Right lobe of liver (tissue), 6 donors: ENCODE data around the gene CYP3A7. TPM values are rescaled to one million over a fixed set of nuclear protein-coding genes. Genes with fewer than 3 reads are reported as not detected.

Experiments used
- ATAC-seq, 4 donors: fragments of 200-7000 bp; cut with Tn5 transposase; one replicate each; pipeline ENCODE4 v1.9.1; 2020; ENCODE audit warnings: mild to moderate bottlenecking in 4 of 4, moderate library complexity in 4 of 4
- DNase-seq, 3 donors: peaks; one replicate each; pipeline ENCODE4 v3.0.0-alpha.2; 2020
- H3K27ac ChIP-seq, 3 donors: fragments of 200-600 bp; one replicate each; pipeline ENCODE4 v1.8.0; 2022
- H3K27me3 ChIP-seq, 2 donors: fragments of 200-600 bp; one replicate each; pipeline ENCODE4 v1.8.0; 2022
- H3K36me3 ChIP-seq, 4 donors: fragments of 200-600 bp; sonication (generic) in 1 of 4; one replicate each; pipeline versions ENCODE4 v1.5.1 to v1.8.0; 2017 to 2022; ENCODE audit warnings: control low read depth in 1 of 4
- H3K4me1 ChIP-seq, 4 donors: fragments of 200-600 bp; sonication (generic) in 1 of 4; one replicate each; pipeline versions ENCODE4 v1.5.1 to v1.8.0; 2017 to 2022; ENCODE audit warnings: control low read depth in 1 of 4
- H3K4me3 ChIP-seq, 3 donors: fragments of 200-600 bp; one replicate each; pipeline ENCODE4 v1.8.0; 2022
- H3K9me3 ChIP-seq, 4 donors: fragments of 200-600 bp; sonication (generic) in 1 of 4; one replicate each; pipeline versions ENCODE4 v1.5.1 to v1.8.0; 2017 to 2022; ENCODE audit warnings: control low read depth in 1 of 4
- CTCF ChIP-seq, 4 donors: fragments of 200-600 bp in 3 of 4; fragments of 450-650 bp in 1 of 4; IDR thresholded peaks; one replicate each; pipeline versions ENCODE4 v1.5.1 to v1.8.0; 2016 to 2022; ENCODE audit warnings: antibody characterized with exemption in 4 of 4, mild to moderate bottlenecking in 2 of 4
- POLR2A ChIP-seq: fragments of 450-650 bp; IDR thresholded peaks from one replicate; pipeline ENCODE4 v1.6.1; 2017; ENCODE audit warnings: antibody characterized with exemption, mild to moderate bottlenecking
- WGBS: methylation state at CpG from one replicate; pipeline ENCODE4 v1.1.6; 2018; ENCODE audit warnings: low coverage, low lambda C conversion rate; ENCODE audit not compliant: insufficient coverage; ENCODE audit errors: missing lambda C conversion rate; 5-methylcytosine and 5-hydroxymethylcytosine counted together
- intact Hi-C, 2 donors: fragments of 100-400 bp; cut with DNase I; formaldehyde crosslinking; loops; one replicate each; pipeline versions ENCODE4 v1.11.2 to v1.14.1; 2022
- total RNA-seq, 6 experiments: library from RNA; depleted of rRNA in 2 of 6; stranded (reverse); fragments of >200 nt in 2 of 6; fragmentation: NEBNext Ultra II Directional in 3 of 6; extraction: Animal tissue kit (Norgen Biotek cat#: 25700) in 3 of 6; gene quantifications; one replicate each; pipeline versions ENCODE4 v1.1.0 to v1.2.4, GENCODE V29; 2016 to 2023
- donor health status: DM: no; HTN: yes; CAD: no.
- donor health status: DM: no; HTN: no; CAD: no.
- donor health status: DM: no; HTN: no; CAD: no.
- donor health status: DM: no; HTN: yes; CAD: no.
- donor health status: DM: no; HTN: yes; CAD: no.

Gene CYP3A7
- total RNA-seq, 6 experiments from 2014 or later, result 19.8 to 623 (median 340) TPM

GRCh38 chr7:99720800-99721595, 14.0 kb downstream of the CYP3A7 start:
- Histone ChIP-seq H3K27me3 (no peaks in the 10 kb centered on the region), H3K4me1 (peaks cover 0 to 19% (median 2%) of the 10 kb centered on the region in 4 donors), H3K9me3 (no peaks in the 10 kb centered on the region), H3K4me3 (peak overlapping the region in 1 of 3 donors; percentile 43), H3K36me3 (no peaks in the 10 kb centered on the region), H3K27ac (peak overlapping the region in 2 of 3 donors; percentile 59 to 83)
- intact Hi-C loops, result no loop called here
- TF ChIP-seq CTCF (IDR thresholded peaks at IDR 0.05) (no peak), POLR2A (peak; percentile 2)
- ATAC-seq, result peak; percentile 29 to 63 (median 59)
- no peak for DNase-seq
- WGBS, result 32% methylated on average over 5 of the region's 5 CpGs

- H3K27ac ChIP-seq, result peak overlapping the region in 2 of 3 donors; percentile 59 to 83
- no peaks in the 10 kb centered on the region for H3K36me3 ChIP-seq
- no peaks in the 10 kb centered on the region for H3K9me3 ChIP-seq
- ATAC-seq, result peak; percentile 80 to 95 (median 86)
- peak overlapping the region in 2 of 3 donors; percentile 22 to 43 for H3K4me3 ChIP-seq
- no peaks in the 10 kb centered on the region for H3K27me3 ChIP-seq
- TF ChIP-seq CTCF (IDR thresholded peaks at IDR 0.05) (no peak), POLR2A (peak; percentile 12)
- H3K4me1 ChIP-seq, result peaks cover 0 to 19% (median 2%) of the 10 kb centered on the region in 4 donors
- whole genome bisulfite sequencing, result 27% methylated on average over 4 of the region's 4 CpGs
- peak in 1 of 3 donors; percentile 65 for DNase-seq
- intact Hi-C loops, result no loop called here
Observed at GRCh38 chr7:99719996-99720769, 14.8 kb downstream of the CYP3A7 start.

GRCh38 chr7:99713995-99714570, 20.9 kb downstream of the CYP3A7 start:
- no peak overlapping the region for H3K4me3 ChIP-seq
- peaks cover 0 to 22% (median 0%) of the 10 kb centered on the region in 4 donors for H3K36me3 ChIP-seq
- intact Hi-C loops, result no loop called here
- 85% methylated on average over 3 of the region's 3 CpGs for WGBS
- DNase-seq, result no peak
- H3K27ac ChIP-seq, result no peak overlapping the region
- no peaks in the 10 kb centered on the region for H3K27me3 ChIP-seq
- no peaks in the 10 kb centered on the region for H3K4me1 ChIP-seq
- H3K9me3 ChIP-seq, result no peaks in the 10 kb centered on the region
- ATAC-seq, result no peak
- TF ChIP-seq CTCF (IDR thresholded peaks at IDR 0.05), result no peak
- TF ChIP-seq POLR2A, result no peak

- Histone ChIP-seq H3K9me3 (no peaks in the 10 kb centered on the region), H3K4me1 (no peaks in the 10 kb centered on the region), H3K27me3 (no peaks in the 10 kb centered on the region), H3K4me3 (no peak overlapping the region), H3K27ac (no peak overlapping the region), H3K36me3 (peaks cover 0 to 45% (median 3%) of the 10 kb centered on the region in 4 donors)
- intact Hi-C loops, result no loop called here
- ATAC-seq (peak in 2 of 4 donors; percentile 14 to 43), DNase-seq (no peak)
- no peak for TF ChIP-seq POLR2A
- TF ChIP-seq CTCF (IDR thresholded peaks at IDR 0.05), result no peak
- 73% methylated on average over 1 of the region's 2 CpGs for WGBS
Observed at GRCh38 chr7:99709838-99710578, 25.0 kb downstream of the CYP3A7 start.
